ENCODE measurements around the gene CDC42BPA.
"Not testable (repeated sequence)": the region's sequence is repeated elsewhere in the genome, so short reads cannot be mapped to it uniquely, and the experiment has no call there.

Gene CDC42BPA

GRCh38 chr1:227261501-227261900 is 56.8 kb downstream of the CDC42BPA start:
- DNase-seq (ENCODE audit: low read depth in 2 of 2): no peak

- no peak for DNase-seq (ENCODE audit: low read depth in 2 of 2)
Observed at GRCh38 chr1:227260433-227260832, 57.9 kb downstream of the CDC42BPA start.

- DNase-seq (ENCODE audit: low read depth in 2 of 2): no peak
Observed at GRCh38 chr1:227257964-227258363, 60.3 kb downstream of the CDC42BPA start.

GRCh38 chr1:227255086-227255732 is 63.1 kb downstream of the CDC42BPA start:
- no peak for DNase-seq (ENCODE audit: low read depth in 2 of 2)

- no peak for DNase-seq (ENCODE audit: low read depth in 2 of 2)
Observed at GRCh38 chr1:227253065-227253464, 65.2 kb downstream of the CDC42BPA start.

GRCh38 chr1:227245613-227246320 is 72.5 kb downstream of the CDC42BPA start:
- no peak for DNase-seq (ENCODE audit: low read depth in 2 of 2)

GRCh38 chr1:227244339-227245118 is 73.8 kb downstream of the CDC42BPA start:
- no peak for DNase-seq (ENCODE audit: low read depth in 2 of 2)

GRCh38 chr1:227242811-227243682 is 75.2 kb downstream of the CDC42BPA start:
- DNase-seq (ENCODE audit: low read depth in 2 of 2): no peak

GRCh38 chr1:227240983-227241382 is 77.3 kb downstream of the CDC42BPA start:
- no peak for DNase-seq (ENCODE audit: low read depth in 2 of 2)

- DNase-seq (ENCODE audit: low read depth in 2 of 2): no peak
Observed at GRCh38 chr1:227234998-227235405, 83.3 kb downstream of the CDC42BPA start.

- DNase-seq (ENCODE audit: low read depth in 2 of 2): not testable (repeated sequence)
Observed at GRCh38 chr1:227231128-227231527, 87.2 kb downstream of the CDC42BPA start.

GRCh38 chr1:227228201-227228600 is 90.1 kb downstream of the CDC42BPA start:
- DNase-seq (ENCODE audit: low read depth in 2 of 2): no peak

GRCh38 chr1:227227761-227228160 is 90.5 kb downstream of the CDC42BPA start:
- no peak for DNase-seq (ENCODE audit: low read depth in 2 of 2)

GRCh38 chr1:227225715-227226346 is 92.5 kb downstream of the CDC42BPA start:
- no peak for DNase-seq (ENCODE audit: low read depth in 2 of 2)

GRCh38 chr1:227223171-227223806 is 95.0 kb downstream of the CDC42BPA start:
- no peak for DNase-seq (ENCODE audit: low read depth in 2 of 2)

GRCh38 chr1:227219715-227220292 is 98.5 kb downstream of the CDC42BPA start:
- no peak for DNase-seq (ENCODE audit: low read depth in 2 of 2)

GRCh38 chr1:227218870-227219573 is 99.3 kb downstream of the CDC42BPA start:
- DNase-seq (ENCODE audit: low read depth in 2 of 2): no peak

- no peak for DNase-seq (ENCODE audit: low read depth in 2 of 2)
Observed at GRCh38 chr1:227215863-227216510, 102.3 kb downstream of the CDC42BPA start.

GRCh38 chr1:227214207-227214606 is 104.1 kb downstream of the CDC42BPA start:
- DNase-seq (ENCODE audit: low read depth in 2 of 2): no peak
